GM23338 (cell line): ENCODE measurements around the gene IKZF3. TPM values are rescaled to one million over a fixed set of nuclear protein-coding genes. Genes with fewer than 3 reads are reported as not detected.

Source experiments
- ATAC-seq: fragments of 200-7000 bp; cut with Tn5 transposase; 3 replicates; pipeline ENCODE4 v1.9.1; 2020
- DNase-seq: peaks from one replicate; pipeline ENCODE4 v3.0.0-alpha.2; 2015; ENCODE audit warnings: low spot score
- H2AFZ ChIP-seq: fragments of 200-600 bp; sonication (generic); 2 replicates; pipeline ENCODE4 v1.8.0; 2016; ENCODE audit warnings: antibody characterized with exemption, mild to moderate bottlenecking, moderate library complexity
- H3F3A ChIP-seq: fragments of 200-600 bp; sonication (generic); replicated peaks from 2 replicates; pipeline ENCODE4 v1.8.0; 2017; ENCODE audit warnings: antibody characterized with exemption, mixed run types, low read depth
- H3K27ac ChIP-seq: fragments of 200-600 bp; sonication (generic); 2 replicates; pipeline ENCODE4 v1.6.1; 2016; ENCODE audit warnings: low read depth
- H3K27me3 ChIP-seq: fragments of 200-600 bp; sonication (generic); 2 replicates; pipeline ENCODE4 v1.8.0; 2016; ENCODE audit warnings: mild to moderate bottlenecking, mixed run types, moderate library complexity; ENCODE audit not compliant: insufficient read depth
- H3K36me3 ChIP-seq: fragments of 200-600 bp; sonication (generic); 2 replicates; pipeline ENCODE4 v1.8.0; 2016; ENCODE audit warnings: mild to moderate bottlenecking; ENCODE audit not compliant: insufficient read depth
- H3K4me1 ChIP-seq: fragments of 200-600 bp; sonication (generic); 2 replicates; pipeline ENCODE4 v1.8.0; 2016; ENCODE audit warnings: mild to moderate bottlenecking, moderate library complexity; ENCODE audit not compliant: insufficient read depth
- H3K4me2 ChIP-seq: fragments of 200-600 bp; sonication (generic); 2 replicates; pipeline ENCODE4 v1.7.1; 2017; ENCODE audit warnings: mixed run types
- H3K4me3 ChIP-seq: fragments of 200-600 bp; sonication (generic); 2 replicates; pipeline ENCODE4 v1.6.1; 2016; ENCODE audit warnings: mixed run types
- H3K79me2 ChIP-seq: fragments of 200-600 bp; sonication (generic); replicated peaks from 2 replicates; pipeline ENCODE4 v1.8.0; 2017; ENCODE audit warnings: mild to moderate bottlenecking; ENCODE audit not compliant: insufficient read depth
- H3K9me2 ChIP-seq: fragments of 200-600 bp; sonication (generic); 2 replicates; pipeline ENCODE4 v1.8.0; 2017; ENCODE audit not compliant: insufficient read depth
- H4K20me1 ChIP-seq: fragments of 200-600 bp; sonication (generic); replicated peaks from 2 replicates; pipeline ENCODE4 v1.8.0; 2017; ENCODE audit warnings: mild to moderate bottlenecking; ENCODE audit not compliant: insufficient read depth
- H3K27ac Mint-ChIP-seq: 2 replicates; pipeline ENCODE4 v1.8.0; 2020; ENCODE audit warnings: inconsistent platforms, mild to moderate bottlenecking, moderate library complexity, mixed read lengths
- H3K27me3 Mint-ChIP-seq: 3 replicates; pipeline ENCODE4 v1.8.0; 2022; ENCODE audit warnings: low read depth, mild to moderate bottlenecking, moderate library complexity, mixed read lengths, inconsistent platforms; ENCODE audit not compliant: insufficient read depth, poor library complexity
- H3K36me3 Mint-ChIP-seq: 3 replicates; pipeline ENCODE4 v1.8.0; 2021; ENCODE audit warnings: low read depth, mild to moderate bottlenecking, inconsistent platforms, moderate library complexity, mixed read lengths
- H3K4me1 Mint-ChIP-seq: 3 replicates; pipeline ENCODE4 v1.8.0; 2020; ENCODE audit warnings: mild to moderate bottlenecking, inconsistent platforms, mixed read lengths
- H3K4me3 Mint-ChIP-seq: 3 replicates; pipeline ENCODE4 v1.8.0; 2021; ENCODE audit warnings: moderate library complexity, mild to moderate bottlenecking, inconsistent platforms, mixed read lengths
- H3K9me3 Mint-ChIP-seq: 3 replicates; pipeline ENCODE4 v1.8.0; 2020; ENCODE audit warnings: moderate library complexity, mild to moderate bottlenecking, inconsistent platforms, mixed read lengths
- EZH2 ChIP-seq: fragments of 200-600 bp; sonication (generic); IDR thresholded peaks from one replicate; pipeline ENCODE4 v1.8.0; 2017; ENCODE audit warnings: antibody characterized with exemption, mild to moderate bottlenecking, low read depth; ENCODE audit not compliant: unreplicated experiment
- JUNB ChIP-seq: IDR thresholded peaks from one replicate; pipeline ENCODE4 v1.6.1; 2016; ENCODE audit warnings: antibody characterized with exemption; ENCODE audit not compliant: unreplicated experiment
- NANOG ChIP-seq: IDR thresholded peaks from 2 replicates; pipeline ENCODE4 v1.6.1; 2016; ENCODE audit warnings: antibody characterized with exemption, borderline replicate concordance
- POLR2AphosphoS5 ChIP-seq: IDR thresholded peaks from 2 replicates; pipeline ENCODE4 v1.6.1; 2016; ENCODE audit warnings: antibody characterized with exemption, low read depth
- STAT1 ChIP-seq: IDR thresholded peaks from one replicate; pipeline ENCODE4 v1.6.1; 2016; ENCODE audit warnings: antibody characterized with exemption; ENCODE audit not compliant: unreplicated experiment
- polyA plus RNA-seq: library from polyadenylated mRNA; unstranded; fragments of >200 nt; fragmentation: Nextera tagmentation; extraction: Ambion mirVana; gene quantifications from 2 replicates; pipeline ENCODE4 v1.2.1, GENCODE V29; 2016
- total RNA-seq: library from RNA; depleted of rRNA; stranded (reverse); fragments of >200 nt; shearing (Covaris generic); gene quantifications from 2 replicates; pipeline ENCODE4 v1.2.3, GENCODE V29; 2014
- TF ChIP-seq, protein P1 (sequence below): fragments of 250-450 bp; sonication (Bioruptor Pico); IDR thresholded peaks from 2 replicates; pipeline ENCODE4 v1.5.0; 2020; ENCODE audit warnings: mild to moderate bottlenecking, moderate library complexity
- TF ChIP-seq, protein P2 (sequence below), 2 experiments: fragments of 200-600 bp in 1 of 2; sonication (generic) in 1 of 2; conservative IDR thresholded peaks; 2 replicates each; pipeline versions ENCODE4 v1.5.1 to v1.6.1; 2016 to 2017; ENCODE audit warnings: antibody characterized with exemption in 2 of 2, low read depth in 2 of 2, mild to moderate bottlenecking in 2 of 2, moderate library complexity in 1 of 2

IKZF3 gene
- total and polyA plus RNA-seq, 2 experiments from 2014 or later = 0.11 to 0.76 TPM

DNA sequence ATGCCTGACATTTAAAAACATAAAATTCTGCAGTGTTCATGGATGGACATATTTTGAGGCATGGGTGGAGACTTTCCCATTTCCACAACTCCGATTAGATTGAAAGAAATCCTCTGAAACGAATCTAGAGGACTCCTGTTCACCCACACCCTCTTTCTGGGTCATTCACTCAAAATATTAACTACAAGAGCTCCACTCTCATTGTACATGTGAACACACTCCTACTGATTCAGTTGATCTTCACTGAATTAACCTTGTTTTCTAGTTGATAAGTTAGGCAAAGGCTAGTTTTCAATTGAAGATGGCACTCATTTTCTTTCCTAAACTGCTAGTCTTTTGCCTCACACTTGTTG, 82.3 kb downstream of the IKZF3 start (continued):
- TF ChIP-seq, protein P1, sequence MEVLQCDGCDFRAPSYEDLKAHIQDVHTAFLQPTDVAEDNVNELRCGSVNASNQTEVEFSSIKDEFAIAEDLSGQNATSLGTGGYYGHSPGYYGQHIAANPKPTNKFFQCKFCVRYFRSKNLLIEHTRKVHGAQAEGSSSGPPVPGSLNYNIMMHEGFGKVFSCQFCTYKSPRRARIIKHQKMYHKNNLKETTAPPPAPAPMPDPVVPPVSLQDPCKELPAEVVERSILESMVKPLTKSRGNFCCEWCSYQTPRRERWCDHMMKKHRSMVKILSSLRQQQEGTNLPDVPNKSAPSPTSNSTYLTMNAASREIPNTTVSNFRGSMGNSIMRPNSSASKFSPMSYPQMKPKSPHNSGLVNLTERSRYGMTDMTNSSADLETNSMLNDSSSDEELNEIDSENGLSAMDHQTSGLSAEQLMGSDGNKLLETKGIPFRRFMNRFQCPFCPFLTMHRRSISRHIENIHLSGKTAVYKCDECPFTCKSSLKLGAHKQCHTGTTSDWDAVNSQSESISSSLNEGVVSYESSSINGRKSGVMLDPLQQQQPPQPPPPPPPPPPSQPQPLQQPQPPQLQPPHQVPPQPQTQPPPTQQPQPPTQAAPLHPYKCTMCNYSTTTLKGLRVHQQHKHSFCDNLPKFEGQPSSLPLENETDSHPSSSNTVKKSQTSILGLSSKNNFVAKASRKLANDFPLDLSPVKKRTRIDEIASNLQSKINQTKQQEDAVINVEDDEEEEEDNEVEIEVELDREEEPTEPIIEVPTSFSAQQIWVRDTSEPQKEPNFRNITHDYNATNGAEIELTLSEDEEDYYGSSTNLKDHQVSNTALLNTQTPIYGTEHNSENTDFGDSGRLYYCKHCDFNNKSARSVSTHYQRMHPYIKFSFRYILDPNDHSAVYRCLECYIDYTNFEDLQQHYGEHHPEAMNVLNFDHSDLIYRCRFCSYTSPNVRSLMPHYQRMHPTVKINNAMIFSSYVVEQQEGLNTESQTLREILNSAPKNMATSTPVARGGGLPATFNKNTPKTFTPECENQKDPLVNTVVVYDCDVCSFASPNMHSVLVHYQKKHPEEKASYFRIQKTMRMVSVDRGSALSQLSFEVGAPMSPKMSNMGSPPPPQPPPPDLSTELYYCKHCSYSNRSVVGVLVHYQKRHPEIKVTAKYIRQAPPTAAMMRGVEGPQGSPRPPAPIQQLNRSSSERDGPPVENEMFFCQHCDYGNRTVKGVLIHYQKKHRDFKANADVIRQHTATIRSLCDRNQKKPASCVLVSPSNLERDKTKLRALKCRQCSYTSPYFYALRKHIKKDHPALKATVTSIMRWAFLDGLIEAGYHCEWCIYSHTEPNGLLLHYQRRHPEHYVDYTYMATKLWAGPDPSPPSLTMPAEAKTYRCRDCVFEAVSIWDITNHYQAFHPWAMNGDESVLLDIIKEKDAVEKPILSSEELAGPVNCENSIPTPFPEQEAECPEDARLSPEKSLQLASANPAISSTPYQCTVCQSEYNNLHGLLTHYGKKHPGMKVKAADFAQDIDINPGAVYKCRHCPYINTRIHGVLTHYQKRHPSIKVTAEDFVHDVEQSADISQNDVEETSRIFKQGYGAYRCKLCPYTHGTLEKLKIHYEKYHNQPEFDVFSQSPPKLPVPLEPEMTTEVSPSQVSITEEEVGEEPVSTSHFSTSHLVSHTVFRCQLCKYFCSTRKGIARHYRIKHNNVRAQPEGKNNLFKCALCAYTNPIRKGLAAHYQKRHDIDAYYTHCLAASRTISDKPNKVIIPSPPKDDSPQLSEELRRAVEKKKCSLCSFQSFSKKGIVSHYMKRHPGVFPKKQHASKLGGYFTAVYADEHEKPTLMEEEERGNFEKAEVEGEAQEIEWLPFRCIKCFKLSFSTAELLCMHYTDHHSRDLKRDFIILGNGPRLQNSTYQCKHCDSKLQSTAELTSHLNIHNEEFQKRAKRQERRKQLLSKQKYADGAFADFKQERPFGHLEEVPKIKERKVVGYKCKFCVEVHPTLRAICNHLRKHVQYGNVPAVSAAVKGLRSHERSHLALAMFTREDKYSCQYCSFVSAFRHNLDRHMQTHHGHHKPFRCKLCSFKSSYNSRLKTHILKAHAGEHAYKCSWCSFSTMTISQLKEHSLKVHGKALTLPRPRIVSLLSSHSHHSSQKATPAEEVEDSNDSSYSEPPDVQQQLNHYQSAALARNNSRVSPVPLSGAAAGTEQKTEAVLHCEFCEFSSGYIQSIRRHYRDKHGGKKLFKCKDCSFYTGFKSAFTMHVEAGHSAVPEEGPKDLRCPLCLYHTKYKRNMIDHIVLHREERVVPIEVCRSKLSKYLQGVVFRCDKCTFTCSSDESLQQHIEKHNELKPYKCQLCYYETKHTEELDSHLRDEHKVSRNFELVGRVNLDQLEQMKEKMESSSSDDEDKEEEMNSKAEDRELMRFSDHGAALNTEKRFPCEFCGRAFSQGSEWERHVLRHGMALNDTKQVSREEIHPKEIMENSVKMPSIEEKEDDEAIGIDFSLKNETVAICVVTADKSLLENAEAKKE (CRISPR knock-in tag) = no peak
- no peak for TF ChIP-seq JUNB

DNA sequence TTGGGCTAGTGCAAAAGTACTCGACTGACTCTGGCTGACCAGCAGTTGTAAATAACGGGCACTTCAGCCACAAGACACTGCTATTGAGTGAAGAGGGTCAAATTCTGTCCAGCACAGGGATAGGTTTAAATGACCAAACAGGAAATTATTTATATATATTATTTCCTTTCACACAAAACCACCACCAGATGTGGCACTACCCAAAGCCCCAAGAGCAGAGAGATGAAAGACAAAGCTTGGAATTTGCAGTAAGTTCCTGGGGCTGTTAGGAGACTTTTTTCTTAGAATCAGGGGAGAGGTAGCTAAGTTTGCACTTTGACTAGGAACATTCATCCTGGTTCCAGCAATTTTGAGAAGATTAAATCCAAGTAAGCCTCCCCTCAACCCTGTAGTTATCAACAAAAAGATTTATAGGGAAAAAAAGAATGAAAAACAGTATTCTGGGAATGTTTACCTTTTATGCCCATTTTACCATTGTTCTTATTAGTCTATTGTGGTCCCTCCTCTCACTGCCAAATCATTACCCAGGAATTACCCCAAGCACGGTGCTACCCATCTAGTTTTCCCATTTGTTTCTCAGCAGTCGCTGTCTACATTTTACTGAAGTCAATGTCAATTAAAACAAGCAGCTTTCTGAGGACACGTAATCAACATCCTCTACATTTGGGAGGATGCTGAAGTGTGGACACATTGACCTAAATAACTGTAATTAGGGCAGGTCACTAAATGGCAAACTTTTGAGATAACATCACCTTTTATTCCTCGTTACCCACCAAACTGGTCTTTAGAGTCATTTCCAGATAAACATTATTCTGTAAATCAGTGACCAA, 82.9 kb downstream of the IKZF3 start:
- ATAC-seq (no peak), DNase-seq (no peak)
- Histone ChIP-seq H4K20me1 (no peaks in the 10 kb centered on the region), H3K79me2 (no peaks in the 10 kb centered on the region), H3K4me2 (no peak overlapping the region), H3K4me1 (no peaks in the 10 kb centered on the region), H3K9me2 (no peaks in the 10 kb centered on the region), H3F3A (no peaks in the 10 kb centered on the region), H2AFZ (peak overlapping the region; percentile 4; the same call in 1 of the 2 replicates), H3K27me3 (no peaks in the 10 kb centered on the region), H3K36me3 (no peaks in the 10 kb centered on the region), H3K4me3 (no peak overlapping the region), H3K27ac (no peak overlapping the region)
- Mint-ChIP-seq H3K4me3 (no peak overlapping the region), H3K36me3 (no peaks in the 10 kb centered on the region), H3K27me3 (no peaks in the 10 kb centered on the region), H3K27ac (no peak overlapping the region), H3K9me3 (no peaks in the 10 kb centered on the region), H3K4me1 (peaks cover 6% of the 10 kb centered on the region; the same call in 2 of the 3 replicates)
- TF ChIP-seq POLR2AphosphoS5 (no peak), STAT1 (no peak), EZH2 (no peak), NANOG (no peak)
- TF ChIP-seq, protein P2, sequence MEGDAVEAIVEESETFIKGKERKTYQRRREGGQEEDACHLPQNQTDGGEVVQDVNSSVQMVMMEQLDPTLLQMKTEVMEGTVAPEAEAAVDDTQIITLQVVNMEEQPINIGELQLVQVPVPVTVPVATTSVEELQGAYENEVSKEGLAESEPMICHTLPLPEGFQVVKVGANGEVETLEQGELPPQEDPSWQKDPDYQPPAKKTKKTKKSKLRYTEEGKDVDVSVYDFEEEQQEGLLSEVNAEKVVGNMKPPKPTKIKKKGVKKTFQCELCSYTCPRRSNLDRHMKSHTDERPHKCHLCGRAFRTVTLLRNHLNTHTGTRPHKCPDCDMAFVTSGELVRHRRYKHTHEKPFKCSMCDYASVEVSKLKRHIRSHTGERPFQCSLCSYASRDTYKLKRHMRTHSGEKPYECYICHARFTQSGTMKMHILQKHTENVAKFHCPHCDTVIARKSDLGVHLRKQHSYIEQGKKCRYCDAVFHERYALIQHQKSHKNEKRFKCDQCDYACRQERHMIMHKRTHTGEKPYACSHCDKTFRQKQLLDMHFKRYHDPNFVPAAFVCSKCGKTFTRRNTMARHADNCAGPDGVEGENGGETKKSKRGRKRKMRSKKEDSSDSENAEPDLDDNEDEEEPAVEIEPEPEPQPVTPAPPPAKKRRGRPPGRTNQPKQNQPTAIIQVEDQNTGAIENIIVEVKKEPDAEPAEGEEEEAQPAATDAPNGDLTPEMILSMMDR (conservative IDR thresholded peaks at IDR 0.05; ENCODE audit: low read depth in 2 of 2) = no peak
- TF ChIP-seq, protein P1 (CRISPR knock-in tag) = no peak
